ENCODE results near the gene RBM41.

DNA sequence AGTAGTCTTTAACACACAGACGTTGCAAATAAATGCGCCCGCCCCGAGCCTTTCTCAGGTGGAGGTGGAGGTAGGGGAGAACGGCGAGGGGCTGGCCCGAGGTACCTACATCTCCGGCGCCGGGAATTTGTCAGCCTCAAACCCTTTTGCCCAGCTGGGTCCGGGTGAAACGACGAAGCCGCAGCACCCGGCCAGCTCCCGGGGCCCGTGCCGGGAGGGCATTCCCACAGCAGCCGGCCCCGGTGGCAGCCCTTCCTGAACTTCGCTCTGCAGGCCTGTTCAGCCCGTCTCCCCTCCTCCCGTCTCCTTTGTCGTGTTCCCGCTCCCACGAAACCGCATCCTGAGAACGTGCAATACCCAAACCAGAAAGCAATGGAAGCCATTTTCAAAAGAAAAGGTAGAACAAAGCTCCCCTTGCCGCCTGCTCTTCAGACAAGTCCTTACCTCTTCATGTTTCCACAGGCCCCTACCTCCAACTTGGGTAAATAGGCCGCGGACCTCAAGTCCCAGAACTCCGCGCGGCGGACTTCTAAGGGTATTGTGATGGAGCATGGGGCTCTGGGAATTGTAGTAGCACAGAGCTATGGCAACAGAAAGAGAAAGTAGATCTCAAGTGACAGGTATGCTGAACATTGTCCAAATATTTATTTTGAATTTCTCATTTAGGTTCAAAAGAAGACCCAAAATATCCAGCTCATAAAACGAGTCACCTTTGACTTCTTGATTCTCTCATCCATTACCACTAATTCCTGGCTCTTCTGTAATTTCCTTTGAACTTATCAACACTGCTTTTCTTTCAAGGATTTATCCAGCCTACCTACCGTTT is at the start of gene RBM41:
- TF ChIP-seq, protein P1, sequence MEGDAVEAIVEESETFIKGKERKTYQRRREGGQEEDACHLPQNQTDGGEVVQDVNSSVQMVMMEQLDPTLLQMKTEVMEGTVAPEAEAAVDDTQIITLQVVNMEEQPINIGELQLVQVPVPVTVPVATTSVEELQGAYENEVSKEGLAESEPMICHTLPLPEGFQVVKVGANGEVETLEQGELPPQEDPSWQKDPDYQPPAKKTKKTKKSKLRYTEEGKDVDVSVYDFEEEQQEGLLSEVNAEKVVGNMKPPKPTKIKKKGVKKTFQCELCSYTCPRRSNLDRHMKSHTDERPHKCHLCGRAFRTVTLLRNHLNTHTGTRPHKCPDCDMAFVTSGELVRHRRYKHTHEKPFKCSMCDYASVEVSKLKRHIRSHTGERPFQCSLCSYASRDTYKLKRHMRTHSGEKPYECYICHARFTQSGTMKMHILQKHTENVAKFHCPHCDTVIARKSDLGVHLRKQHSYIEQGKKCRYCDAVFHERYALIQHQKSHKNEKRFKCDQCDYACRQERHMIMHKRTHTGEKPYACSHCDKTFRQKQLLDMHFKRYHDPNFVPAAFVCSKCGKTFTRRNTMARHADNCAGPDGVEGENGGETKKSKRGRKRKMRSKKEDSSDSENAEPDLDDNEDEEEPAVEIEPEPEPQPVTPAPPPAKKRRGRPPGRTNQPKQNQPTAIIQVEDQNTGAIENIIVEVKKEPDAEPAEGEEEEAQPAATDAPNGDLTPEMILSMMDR (IDR thresholded peaks at IDR 0.05; ENCODE audit: low read length): no peak
- no peak for TF ChIP-seq EZH2phosphoT487 (IDR thresholded peaks at IDR 0.05; ENCODE audit: low read length)
- no peak for TF ChIP-seq EZH2 (optimal IDR thresholded peaks at IDR 0.05; ENCODE audit: low read depth, low read length)

Measured in MM.1S (cell line).